ENCODE results near the gene TMEM232. TPM values are rescaled to one million over a fixed set of nuclear protein-coding genes. Genes with fewer than 3 reads are reported as not detected.

The TMEM232 gene
- total RNA-seq, 1 donor, result 2.7 TPM

DNA sequence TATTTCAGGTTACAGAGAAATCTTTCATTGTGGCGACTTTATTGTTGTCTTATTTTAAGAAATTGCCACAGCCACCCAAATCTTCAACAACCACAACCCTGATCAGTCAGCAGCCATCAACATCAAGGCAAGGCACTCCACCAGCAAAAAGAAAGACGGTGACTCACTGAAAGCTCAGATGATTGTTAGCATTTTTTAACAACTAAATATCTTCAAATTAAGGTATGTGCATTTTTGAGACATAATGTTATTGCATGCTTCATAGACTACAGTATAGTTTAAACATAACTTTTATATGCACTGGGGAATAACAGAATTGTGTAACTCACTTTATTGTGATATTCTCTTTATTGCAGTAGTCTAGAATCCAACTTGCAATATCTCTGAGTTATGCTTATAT, 263.4 kb downstream of the TMEM232 start:
- Histone ChIP-seq H3K27me3 (ENCODE audit: insufficient read depth, low read length) (no peaks in the 10 kb centered on the region), H3K4me3 (ENCODE audit: low read length) (no peak overlapping the region), H3K4me1 (ENCODE audit: insufficient read depth, low read length) (no peaks in the 10 kb centered on the region), H3K9me3 (ENCODE audit: low read depth, low read length) (no peaks in the 10 kb centered on the region)

- Histone ChIP-seq H3K27me3 (ENCODE audit: insufficient read depth, low read length) (no peaks in the 10 kb centered on the region), H3K4me1 (ENCODE audit: insufficient read depth, low read length) (no peaks in the 10 kb centered on the region), H3K4me3 (ENCODE audit: low read length) (no peak overlapping the region), H3K9me3 (ENCODE audit: low read depth, low read length) (no peaks in the 10 kb centered on the region)
Measured at GRCh38 chr5:110460837-110461236, 265.6 kb downstream of the TMEM232 start.

DNA sequence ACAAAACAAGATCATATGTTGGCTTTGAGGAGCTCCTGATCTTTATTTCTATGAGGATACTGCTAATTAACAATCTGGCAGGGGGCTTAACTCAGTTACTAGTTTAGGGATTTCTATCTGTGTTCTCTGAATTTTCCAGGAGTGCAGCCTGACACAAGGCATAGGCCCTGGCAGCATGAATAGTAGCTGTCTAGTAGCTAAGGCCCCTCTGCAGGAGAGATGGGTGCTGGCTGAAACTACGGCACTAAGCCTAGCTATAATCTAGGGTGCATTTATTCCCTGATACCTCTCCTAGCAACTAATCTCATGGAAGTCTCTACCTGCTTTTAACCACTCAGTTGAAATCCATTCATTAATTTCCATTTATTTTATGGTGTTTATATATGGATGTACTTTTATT, 268.2 kb downstream of the TMEM232 start:
- H3K4me3 ChIP-seq (ENCODE audit: low read length), result no peak overlapping the region
- H3K4me1 ChIP-seq (ENCODE audit: insufficient read depth, low read length), result no peaks in the 10 kb centered on the region
- no peaks in the 10 kb centered on the region for H3K27me3 ChIP-seq (ENCODE audit: insufficient read depth, low read length)
- no peaks in the 10 kb centered on the region for H3K9me3 ChIP-seq (ENCODE audit: low read depth, low read length)

GRCh38 chr5:110442856-110443255, 283.6 kb downstream of the TMEM232 start:
- no peaks in the 10 kb centered on the region for H3K27me3 ChIP-seq (ENCODE audit: insufficient read depth, low read length)
- H3K9me3 ChIP-seq (ENCODE audit: low read depth, low read length), result no peaks in the 10 kb centered on the region
- H3K4me3 ChIP-seq (ENCODE audit: low read length), result no peak overlapping the region
- H3K4me1 ChIP-seq (ENCODE audit: insufficient read depth, low read length), result no peaks in the 10 kb centered on the region

GRCh38 chr5:110441035-110441434, 285.4 kb downstream of the TMEM232 start:
- no peak overlapping the region for H3K4me3 ChIP-seq (ENCODE audit: low read length)
- no peaks in the 10 kb centered on the region for H3K27me3 ChIP-seq (ENCODE audit: insufficient read depth, low read length)
- H3K4me1 ChIP-seq (ENCODE audit: insufficient read depth, low read length), result no peaks in the 10 kb centered on the region
- no peaks in the 10 kb centered on the region for H3K9me3 ChIP-seq (ENCODE audit: low read depth, low read length)

- Histone ChIP-seq H3K4me3 (ENCODE audit: low read length) (no peak overlapping the region), H3K4me1 (ENCODE audit: insufficient read depth, low read length) (no peaks in the 10 kb centered on the region), H3K27me3 (ENCODE audit: insufficient read depth, low read length) (no peaks in the 10 kb centered on the region), H3K9me3 (ENCODE audit: low read depth, low read length) (no peaks in the 10 kb centered on the region)
Measured at GRCh38 chr5:110440058-110440457, 286.4 kb downstream of the TMEM232 start.

- Histone ChIP-seq H3K4me3 (ENCODE audit: low read length) (no peak overlapping the region), H3K9me3 (ENCODE audit: low read depth, low read length) (no peaks in the 10 kb centered on the region), H3K27me3 (ENCODE audit: insufficient read depth, low read length) (no peaks in the 10 kb centered on the region), H3K4me1 (ENCODE audit: insufficient read depth, low read length) (no peaks in the 10 kb centered on the region)
Measured at GRCh38 chr5:110439296-110439695, 287.2 kb downstream of the TMEM232 start.

DNA sequence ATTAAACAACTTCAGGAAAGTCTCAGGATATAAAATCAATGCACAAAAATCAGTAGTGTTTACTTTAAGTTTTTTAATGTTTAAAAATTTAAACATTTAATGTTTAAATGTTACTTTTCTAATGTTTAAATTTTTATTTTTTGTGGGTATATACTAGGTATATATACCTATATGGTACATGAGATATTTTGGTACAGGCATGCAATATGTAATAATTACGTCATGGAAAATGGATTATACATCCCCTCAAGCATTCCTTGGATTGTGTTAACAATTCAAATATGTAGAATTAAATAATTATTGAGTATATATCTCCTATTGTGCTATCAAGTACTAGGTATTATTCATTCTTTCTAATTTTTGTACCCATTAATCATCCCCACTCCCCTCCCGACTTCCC, 291.3 kb downstream of the TMEM232 start:
- Histone ChIP-seq H3K27me3 (ENCODE audit: insufficient read depth, low read length) (no peaks in the 10 kb centered on the region), H3K9me3 (ENCODE audit: low read depth, low read length) (no peaks in the 10 kb centered on the region), H3K4me3 (ENCODE audit: low read length) (no peak overlapping the region), H3K4me1 (ENCODE audit: insufficient read depth, low read length) (no peaks in the 10 kb centered on the region)

DNA sequence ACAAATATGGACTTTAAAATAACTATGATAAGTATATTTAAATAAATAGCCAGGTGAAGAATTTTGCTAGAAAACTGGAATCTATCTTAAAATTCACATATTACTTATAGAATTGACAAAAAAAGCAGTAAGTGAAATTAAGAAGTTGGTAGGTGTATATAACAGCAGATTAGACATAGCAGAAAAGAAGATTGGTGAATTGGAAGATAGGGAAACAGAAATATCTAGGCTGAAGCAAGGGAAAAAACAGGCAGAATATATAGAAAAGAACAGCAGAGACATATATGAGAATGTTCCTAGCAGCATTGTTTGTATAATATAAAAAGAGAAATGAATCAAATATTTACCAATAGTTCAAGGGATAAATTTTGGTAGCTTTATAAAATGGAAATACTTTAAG, 294.9 kb downstream of the TMEM232 start:
- no peaks in the 10 kb centered on the region for H3K27me3 ChIP-seq (ENCODE audit: insufficient read depth, low read length)
- no peaks in the 10 kb centered on the region for H3K4me1 ChIP-seq (ENCODE audit: insufficient read depth, low read length)
- no peak overlapping the region for H3K4me3 ChIP-seq (ENCODE audit: low read length)
- H3K9me3 ChIP-seq (ENCODE audit: low read depth, low read length), result no peaks in the 10 kb centered on the region

DNA sequence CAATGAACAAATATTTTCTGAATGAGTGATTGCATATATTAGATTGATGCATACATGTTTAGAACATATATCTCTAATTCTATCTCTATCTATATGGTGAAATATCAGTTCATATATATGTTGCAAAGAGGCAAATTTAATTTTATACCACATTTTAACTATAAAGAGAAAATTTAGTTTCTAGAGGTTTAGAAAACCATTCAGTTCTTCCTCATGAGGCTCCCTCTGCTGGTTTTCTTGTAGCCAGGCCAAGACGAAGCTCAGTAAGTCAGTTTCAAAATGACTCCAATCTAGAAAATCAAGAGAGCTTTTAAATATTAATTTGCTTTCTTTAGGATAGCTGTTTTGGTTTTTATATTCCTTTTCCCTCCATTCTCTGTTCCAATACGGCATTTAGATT, 312.1 kb downstream of the TMEM232 start:
- H3K9me3 ChIP-seq (ENCODE audit: low read depth, low read length), result no peaks in the 10 kb centered on the region
- H3K4me1 ChIP-seq (ENCODE audit: insufficient read depth, low read length), result no peaks in the 10 kb centered on the region
- no peak overlapping the region for H3K4me3 ChIP-seq (ENCODE audit: low read length)
- no peaks in the 10 kb centered on the region for H3K27me3 ChIP-seq (ENCODE audit: insufficient read depth, low read length)

GRCh38 chr5:110413856-110414255, 312.6 kb downstream of the TMEM232 start:
- H3K4me3 ChIP-seq (ENCODE audit: low read length), result no peak overlapping the region
- H3K27me3 ChIP-seq (ENCODE audit: insufficient read depth, low read length), result no peaks in the 10 kb centered on the region

GRCh38 chr5:110409571-110409970, 316.9 kb downstream of the TMEM232 start:
- Histone ChIP-seq H3K27me3 (ENCODE audit: insufficient read depth, low read length) (no peaks in the 10 kb centered on the region), H3K4me3 (ENCODE audit: low read length) (no peak overlapping the region), H3K9me3 (ENCODE audit: low read depth, low read length) (no peaks in the 10 kb centered on the region), H3K4me1 (ENCODE audit: insufficient read depth, low read length) (no peaks in the 10 kb centered on the region)

More at GRCh38 chr5:110413856-110414255, 312.6 kb downstream of the TMEM232 start:
- Histone ChIP-seq H3K9me3 (ENCODE audit: low read depth, low read length) (no peaks in the 10 kb centered on the region), H3K4me1 (ENCODE audit: insufficient read depth, low read length) (no peaks in the 10 kb centered on the region)

GRCh38 chr5:110402562-110402961, 323.9 kb downstream of the TMEM232 start:
- Histone ChIP-seq H3K27me3 (ENCODE audit: insufficient read depth, low read length) (no peaks in the 10 kb centered on the region), H3K4me1 (ENCODE audit: insufficient read depth, low read length) (no peaks in the 10 kb centered on the region), H3K9me3 (ENCODE audit: low read depth, low read length) (no peaks in the 10 kb centered on the region), H3K4me3 (ENCODE audit: low read length) (no peak overlapping the region)

DNA sequence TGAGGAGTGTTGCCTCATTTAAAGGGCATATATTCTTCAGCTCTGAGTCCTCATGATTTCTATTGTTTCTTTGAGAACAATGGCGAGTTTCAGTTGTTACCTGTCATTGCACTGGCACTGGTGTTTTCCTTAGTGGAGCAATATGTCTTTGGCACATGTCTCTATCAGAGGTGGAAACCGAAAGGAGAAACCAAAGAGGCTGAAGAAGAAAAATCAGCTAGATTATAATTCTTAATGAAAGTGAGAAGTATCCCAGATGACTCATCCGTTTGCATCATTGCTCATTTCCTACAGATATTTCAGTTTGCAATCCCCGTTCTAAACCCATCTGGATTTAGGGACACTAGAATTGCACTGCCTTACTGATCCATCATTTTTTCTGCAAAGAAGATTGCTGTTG, 324.6 kb downstream of the TMEM232 start:
- Histone ChIP-seq H3K4me1 (ENCODE audit: insufficient read depth, low read length) (no peaks in the 10 kb centered on the region), H3K4me3 (ENCODE audit: low read length) (no peak overlapping the region), H3K9me3 (ENCODE audit: low read depth, low read length) (no peaks in the 10 kb centered on the region), H3K27me3 (ENCODE audit: insufficient read depth, low read length) (no peaks in the 10 kb centered on the region)

DNA sequence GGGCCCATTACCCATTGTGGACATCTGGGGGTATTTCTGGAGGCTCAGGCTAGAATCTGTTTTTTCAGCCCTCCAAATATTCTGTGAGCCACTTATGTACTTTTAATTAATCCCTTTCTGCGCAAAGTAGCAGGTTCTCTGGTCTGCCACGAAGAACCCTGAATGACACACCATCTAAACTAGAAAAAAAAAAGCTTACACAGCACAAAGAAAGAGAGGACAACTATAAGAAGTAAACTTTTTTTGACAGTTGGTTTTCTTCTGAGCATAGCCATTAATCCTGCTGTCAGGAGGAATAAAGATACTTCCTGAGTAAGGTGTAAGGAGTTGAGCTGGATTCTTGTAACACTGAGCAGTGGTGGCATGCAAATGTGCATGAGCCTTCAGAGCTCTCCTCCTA, 327.5 kb downstream of the TMEM232 start:
- no peaks in the 10 kb centered on the region for H3K4me1 ChIP-seq (ENCODE audit: insufficient read depth, low read length)
- no peaks in the 10 kb centered on the region for H3K9me3 ChIP-seq (ENCODE audit: low read depth, low read length)
- H3K27me3 ChIP-seq (ENCODE audit: insufficient read depth, low read length), result no peaks in the 10 kb centered on the region
- no peak overlapping the region for H3K4me3 ChIP-seq (ENCODE audit: low read length)

DNA sequence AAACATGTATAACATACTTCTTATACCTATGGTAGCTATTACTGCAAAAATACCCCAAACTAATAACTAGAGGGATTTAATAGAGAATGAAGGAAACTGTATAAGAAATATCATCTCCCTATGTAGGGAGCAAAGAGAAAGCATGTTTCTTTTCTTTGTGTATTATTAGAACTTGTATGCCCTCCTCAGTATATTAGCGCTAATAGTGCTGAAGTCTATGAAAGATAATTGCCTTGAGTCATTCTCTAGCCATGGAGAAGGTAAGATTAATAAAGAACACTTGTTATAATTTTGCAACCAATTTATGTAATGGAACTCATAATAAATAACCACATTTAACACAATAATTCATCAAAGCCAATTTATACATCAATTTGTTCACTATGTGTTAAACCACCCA, 329.2 kb downstream of the TMEM232 start:
- H3K27me3 ChIP-seq (ENCODE audit: insufficient read depth, low read length), result no peaks in the 10 kb centered on the region
- no peaks in the 10 kb centered on the region for H3K4me1 ChIP-seq (ENCODE audit: insufficient read depth, low read length)
- H3K9me3 ChIP-seq (ENCODE audit: low read depth, low read length), result no peaks in the 10 kb centered on the region
- H3K4me3 ChIP-seq (ENCODE audit: low read length), result no peak overlapping the region

DNA sequence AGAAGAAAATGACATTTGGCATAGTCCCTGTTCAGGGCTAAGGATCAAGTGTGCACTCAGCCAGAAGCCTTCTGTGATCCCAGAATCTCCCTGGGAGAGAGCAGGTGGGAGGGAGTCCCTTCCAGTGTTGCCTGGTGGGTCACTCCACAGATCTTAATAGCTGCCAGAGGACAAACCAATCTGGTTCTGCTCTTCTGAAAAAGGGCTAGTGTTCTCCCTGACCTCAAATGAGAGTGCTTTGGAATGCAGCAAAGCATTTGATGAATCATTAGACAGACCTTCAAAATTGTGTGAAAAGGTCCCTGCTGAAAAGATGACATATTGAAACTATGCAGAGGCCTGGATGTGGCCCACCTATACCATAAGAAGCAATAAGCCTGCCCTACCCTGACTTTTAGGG, 339.7 kb downstream of the TMEM232 start:
- no peaks in the 10 kb centered on the region for H3K9me3 ChIP-seq (ENCODE audit: low read depth, low read length)
- H3K4me1 ChIP-seq (ENCODE audit: insufficient read depth, low read length), result no peaks in the 10 kb centered on the region
- H3K27me3 ChIP-seq (ENCODE audit: insufficient read depth, low read length), result no peaks in the 10 kb centered on the region
- H3K4me3 ChIP-seq (ENCODE audit: low read length), result no peak overlapping the region

All from mononuclear cell (primary cell).